ENCODE data around the gene PDE6G.

GRCh38 chr17:81608605-81609004 lies 47.7 kb downstream of the PDE6G start:
- TF ChIP-seq CTCF (IDR thresholded peaks at IDR 0.05) (no peak), POLR2AphosphoS5 (IDR thresholded peaks at IDR 0.05) (no peak), POLR2A (IDR thresholded peaks at IDR 0.05) (no peak)

All from suprapubic skin (tissue), 4 donors.